H1 (cell line): ENCODE measurements around the gene ZNF182. TPM values are rescaled to one million over a fixed set of nuclear protein-coding genes. Genes with fewer than 3 reads are reported as not detected.

Experiments used
- CTCF ChIA-PET: fragments of 300-600 bp; sonication (Branson Sonifier 250); formaldehyde crosslinking; loops from one replicate; lab custom pipeline; 2021; ENCODE audit not compliant: partially characterized antibody; lab: Charles Lee
- POLR2A ChIA-PET: fragments of 300-600 bp; sonication (Branson Sonifier 250); formaldehyde crosslinking; loops from one replicate; lab custom pipeline; 2021; ENCODE audit warnings: inconsistent platforms; ENCODE audit not compliant: partially characterized antibody; lab: Charles Lee
- DNase-seq, 2 experiments: peaks; one replicate each; pipeline versions ENCODE4 v3.0.0 to v3.0.0-alpha.2; 2010 to 2022; ENCODE audit warnings: low spot score in 2 of 2, low read depth in 1 of 2, mixed read lengths in 1 of 2
- FAIRE-seq: peaks from 2 replicates; lab custom pipeline; 2011; peaks lifted over from hg19 to GRCh38; lab: Jason Lieb, UNC
- H2AFZ ChIP-seq: 2 replicates; pipeline ENCODE4 v1.8.1; 2012; ENCODE audit warnings: low read length, inconsistent platforms
- H2AK5ac ChIP-seq: 2 replicates; pipeline ENCODE4 v1.6.1; 2013; ENCODE audit warnings: low read depth, low read length
- H2BK120ac ChIP-seq: replicated peaks from 2 replicates; pipeline ENCODE3; 2013; ENCODE audit warnings: low read depth, low read length, inconsistent platforms
- H2BK12ac ChIP-seq: 2 replicates; pipeline ENCODE4 v1.6.1; 2013; ENCODE audit warnings: low read depth, low read length
- H2BK15ac ChIP-seq: 2 replicates; pipeline ENCODE4 v1.6.1; 2013; ENCODE audit warnings: low read length
- H2BK20ac ChIP-seq: 2 replicates; pipeline ENCODE4 v1.6.1; 2013; ENCODE audit warnings: low read length
- H2BK5ac ChIP-seq: 2 replicates; pipeline ENCODE4 v1.6.1; 2013; ENCODE audit warnings: low read depth, low read length
- H3K14ac ChIP-seq: 2 replicates; pipeline ENCODE4 v1.6.1; 2013; ENCODE audit warnings: inconsistent platforms; ENCODE audit not compliant: insufficient read length
- H3K18ac ChIP-seq: 2 replicates; pipeline ENCODE4 v1.6.1; 2013; ENCODE audit warnings: low read length; ENCODE audit errors: extremely low read depth
- H3K23ac ChIP-seq: 2 replicates; pipeline ENCODE4 v1.6.1; 2013; ENCODE audit warnings: inconsistent platforms; ENCODE audit not compliant: insufficient read length
- H3K23me2 ChIP-seq: 2 replicates; pipeline ENCODE4 v1.6.1; 2013; ENCODE audit warnings: low read depth, low read length
- H3K27ac ChIP-seq: 2 replicates; pipeline ENCODE4 v1.6.1; 2011; ENCODE audit warnings: low read depth, low read length, inconsistent platforms
- H3K27me3 ChIP-seq, 4 experiments: replicated peaks in 1 of 4; 1 replicate in 1 of 4; 2 replicates in 3 of 4; pipeline versions ENCODE4 v1.6.1 to v1.8.1; 2011 to 2013; ENCODE audit warnings: low read length in 3 of 4, mild to moderate bottlenecking in 3 of 4, inconsistent platforms in 2 of 4, mixed read lengths in 2 of 4, moderate library complexity in 1 of 4; ENCODE audit not compliant: control insufficient read depth in 3 of 4, insufficient read depth in 3 of 4; ENCODE audit errors: extremely low read depth in 1 of 4
- H3K36me3 ChIP-seq, 4 experiments: 2 replicates each; pipeline versions ENCODE4 v1.6.1 to v1.8.1; 2011 to 2013; ENCODE audit warnings: mild to moderate bottlenecking in 4 of 4, low read length in 3 of 4, moderate library complexity in 2 of 4, control low read depth in 1 of 4, inconsistent platforms in 1 of 4; ENCODE audit not compliant: insufficient read depth in 4 of 4, control insufficient read depth in 2 of 4
- H3K4ac ChIP-seq: replicated peaks from 2 replicates; pipeline ENCODE3; 2013; ENCODE audit warnings: low read length, low read depth, mixed read lengths, inconsistent platforms; ENCODE audit not compliant: insufficient read length
- H3K4me1 ChIP-seq, 4 experiments: replicated peaks in 1 of 4; 1 replicate in 1 of 4; 2 replicates in 3 of 4; pipeline versions ENCODE4 v1.6.1 to v1.8.1; 2011 to 2013; ENCODE audit warnings: low read length in 3 of 4, inconsistent platforms in 2 of 4, mixed read lengths in 1 of 4; ENCODE audit not compliant: insufficient read depth in 4 of 4, control insufficient read depth in 3 of 4
- H3K4me2 ChIP-seq, 2 experiments: 2 replicates each; pipeline versions ENCODE4 v1.6.1 to v1.8.1; 2011 to 2013; ENCODE audit warnings: low read depth in 2 of 2, low read length in 2 of 2, control low read depth in 1 of 2, inconsistent platforms in 1 of 2, mild to moderate bottlenecking in 1 of 2; ENCODE audit not compliant: insufficient read depth in 1 of 2
- H3K4me3 ChIP-seq, 4 experiments: fragments of 200-600, 300-600 bp in 1 of 4; sonication (generic), shearing (Covaris generic), sonication (Bioruptor Twin) in 1 of 4; 2 replicates each; pipeline versions ENCODE4 v1.5.1 to v1.8.1; 2011 to 2016; ENCODE audit warnings: low read length in 4 of 4, low read depth in 3 of 4, control low read depth in 2 of 4, inconsistent platforms in 2 of 4, mild to moderate bottlenecking in 2 of 4, mixed read lengths in 1 of 4, moderate library complexity in 1 of 4; ENCODE audit not compliant: insufficient read depth in 2 of 4; ENCODE audit errors: extremely low read depth in 1 of 4
- H3K56ac ChIP-seq: replicated peaks from 2 replicates; pipeline ENCODE3; 2013; ENCODE audit warnings: low read depth, mild to moderate bottlenecking, mixed read lengths, low read length, inconsistent platforms; ENCODE audit not compliant: insufficient read length
- H3K79me1 ChIP-seq: 2 replicates; pipeline ENCODE4 v1.6.1; 2013; ENCODE audit warnings: low read depth, low read length, control low read depth
- H3K79me2 ChIP-seq, 2 experiments: 2 replicates each; pipeline versions ENCODE4 v1.6.1 to v1.8.1; 2012 to 2013; ENCODE audit warnings: low read length in 2 of 2, mild to moderate bottlenecking in 2 of 2, inconsistent platforms in 1 of 2; ENCODE audit not compliant: insufficient read depth in 2 of 2, control insufficient read depth in 1 of 2
- H3K9ac ChIP-seq, 4 experiments: replicated peaks in 1 of 4; 1 replicate in 1 of 4; 2 replicates in 3 of 4; pipeline versions ENCODE4 v1.6.1 to v1.8.1; 2011 to 2013; ENCODE audit warnings: low read depth in 3 of 4, low read length in 3 of 4, control low read depth in 2 of 4, mild to moderate bottlenecking in 2 of 4, moderate library complexity in 2 of 4, inconsistent platforms in 1 of 4; ENCODE audit errors: extremely low read depth in 1 of 4
- H3K9me3 ChIP-seq, 2 experiments: 2 replicates each; pipeline versions ENCODE4 v1.6.1 to v1.8.1; 2012 to 2013; ENCODE audit warnings: mild to moderate bottlenecking in 2 of 2, moderate library complexity in 2 of 2, control low read depth in 1 of 2, inconsistent platforms in 1 of 2, low read depth in 1 of 2, low read length in 1 of 2, mixed read lengths in 1 of 2; ENCODE audit not compliant: insufficient read depth in 2 of 2
- H4K20me1 ChIP-seq, 2 experiments: replicated peaks in 1 of 2; 2 replicates each; pipeline versions ENCODE3 to v1.8.1; 2011 to 2013; ENCODE audit warnings: inconsistent platforms in 2 of 2, low read length in 2 of 2, mild to moderate bottlenecking in 1 of 2; ENCODE audit not compliant: insufficient read depth in 2 of 2, control insufficient read depth in 1 of 2
- H4K5ac ChIP-seq: 2 replicates; pipeline ENCODE4 v1.6.1; 2013; ENCODE audit warnings: low read length, low read depth, mixed read lengths, inconsistent platforms; ENCODE audit not compliant: insufficient read length
- H4K8ac ChIP-seq: 2 replicates; pipeline ENCODE4 v1.8.0; 2013; ENCODE audit warnings: mild to moderate bottlenecking, moderate library complexity, low read length, inconsistent platforms; ENCODE audit not compliant: insufficient read depth; ENCODE audit errors: extremely low read depth
- H4K91ac ChIP-seq: replicated peaks from 2 replicates; pipeline ENCODE3; 2013; ENCODE audit warnings: low read length, mixed read lengths, inconsistent platforms; ENCODE audit not compliant: insufficient read length
- CTCF ChIP-seq, 3 experiments: IDR thresholded peaks; 1 replicate in 2 of 3; 2 replicates in 1 of 3; pipeline versions ENCODE4 v1.5.1 to v1.6.1; 2011; ENCODE audit warnings: low read length in 3 of 3, mild to moderate bottlenecking in 3 of 3, inconsistent platforms in 2 of 3, low read depth in 1 of 3, moderate library complexity in 1 of 3; ENCODE audit not compliant: insufficient read depth in 1 of 3; ENCODE audit errors: control extremely low read depth in 1 of 3
- EGR1 ChIP-seq: IDR thresholded peaks from 2 replicates; pipeline ENCODE4 v1.6.1; 2011; ENCODE audit warnings: low read depth, low read length, borderline replicate concordance
- WGBS, 2 experiments: shearing (Covaris generic) in 1 of 2; methylation state at CpG; one replicate each; pipeline versions ENCODE4 v1.1.6 to v1.1.7; 2013 to 2015; ENCODE audit warnings: low lambda C conversion rate in 2 of 2, mixed read lengths in 2 of 2, inconsistent platforms in 1 of 2, low coverage in 1 of 2, missing lambda C conversion rate in 1 of 2; ENCODE audit not compliant: insufficient replicate concordance in 2 of 2, insufficient coverage in 1 of 2, insufficient read length in 1 of 2; ENCODE audit errors: extremely low coverage in 1 of 2, missing lambda C conversion rate in 1 of 2; 5-methylcytosine and 5-hydroxymethylcytosine counted together
- polyA plus RNA-seq, 7 experiments: library from polyadenylated mRNA; depleted of rRNA in 3 of 7; stranded (reverse) in 5 of 7; unstranded in 2 of 7; fragments of >200 nt in 5 of 7; fragments of 200-250 nt in 2 of 7; gene quantifications; 1 replicate in 5 of 7; 2 replicates in 1 of 7; 4 replicates in 1 of 7; pipeline versions ENCODE4 v1.2.1 to v1.2.3, GENCODE V29; 2011 to 2013; ENCODE audit warnings: missing spikeins in 2 of 7, mixed read lengths in 2 of 7
- total RNA-seq: library from RNA; stranded (reverse); fragmentation: NEBNext Ultra II Directional; extraction: Animal tissue kit (Norgen Biotek cat#: 25700); gene quantifications from 2 replicates; pipeline ENCODE4 v1.2.1, GENCODE V29; 2021

The ZNF182 gene
- total and polyA plus RNA-seq, 2 of the 8 experiments (the other 6 are each of a cell fraction or from before 2014, with no cell fraction given) = 1.3 to 8.2 TPM

- H4K91ac ChIP-seq = no peak overlapping the region
- no peaks in the 10 kb centered on the region for H3K4me1 ChIP-seq
- no peaks in the 10 kb centered on the region for H3K27me3 ChIP-seq
- no peak overlapping the region for H3K27ac ChIP-seq
- H4K8ac ChIP-seq = no peak overlapping the region
- H3K36me3 ChIP-seq = no peaks in the 10 kb centered on the region
- H2AFZ ChIP-seq = no peak overlapping the region
- H2BK12ac ChIP-seq = no peak overlapping the region
- H3K9ac ChIP-seq = no peak overlapping the region
- H2BK15ac ChIP-seq = no peak overlapping the region
- H3K56ac ChIP-seq = no peak overlapping the region
- no peak overlapping the region for H2AK5ac ChIP-seq
- no peak for TF ChIP-seq EGR1
- no peak for TF ChIP-seq CTCF (IDR thresholded peaks at IDR 0.05; ENCODE audit: control extremely low read depth in 1 of 3, insufficient read depth in 1 of 3, low read depth in 1 of 3, low read length in 3 of 3)
- TF ChIP-seq, all 59 proteins: peak for 0
- Histone ChIP-seq H3K23ac (no peak overlapping the region), H2BK120ac (no peak overlapping the region), H4K20me1 (no peaks in the 10 kb centered on the region), H3K4me3 (peak overlapping the region in 1 of 4 experiments; percentile 47; a peak in 1 of 8 replicates), H3K4me2 (peak overlapping the region in 1 of 2 experiments; percentile 7; a peak in 2 of 4 replicates), H3K4ac (no peak overlapping the region), H3K79me2 (no peaks in the 10 kb centered on the region), H3K18ac (no peak overlapping the region), H3K9me3 (no peaks in the 10 kb centered on the region), H4K5ac (no peak overlapping the region), H3K23me2 (no peaks in the 10 kb centered on the region), H3K79me1 (no peaks in the 10 kb centered on the region), H2BK20ac (no peak overlapping the region), H2BK5ac (no peak overlapping the region), H3K14ac (no peak overlapping the region)
- FAIRE-seq (no peak), DNase-seq (no peak)
- POLR2A ChIA-PET = interaction anchor here (1.0 kb wide), 1 partner anchor 122 kb away, joined by 3 read pairs; no protein-coding TSS in a partner anchor
- 80% methylated on average over 3 of the region's 3 CpGs; no CpG with 5 or more reads in 1 of the 2 experiments for WGBS, 2 experiments
- CTCF ChIA-PET = interaction anchor here (0.6 kb wide), 1 partner anchor 1106 kb away, joined by 3 read pairs; no protein-coding TSS in a partner anchor
Measured at GRCh38 chrX:47936940-47937317, 66.9 kb downstream of the ZNF182 start.
